C4-2B (cell line): ENCODE data around the gene CRMP1.

Source experiments
- H3K27ac ChIP-seq: fragments of 450-650 bp; 2 replicates; pipeline ENCODE4 v1.5.1; 2017
- CTCF ChIP-seq: fragments of 450-650 bp; conservative IDR thresholded peaks from 2 replicates; pipeline ENCODE4 v1.5.1; 2017; ENCODE audit warnings: mild to moderate bottlenecking
- ZFX ChIP-seq: fragments of 450-650 bp; IDR thresholded peaks from 2 replicates; pipeline ENCODE4 v1.6.1; 2017

The CRMP1 gene

GRCh38 chr4:5881340-5881739, 11.5 kb downstream of the CRMP1 start:
- TF ChIP-seq CTCF, result no peak
- TF ChIP-seq ZFX, result no peak
- H3K27ac ChIP-seq, result no peak overlapping the region

- no peak for TF ChIP-seq ZFX
- TF ChIP-seq CTCF, result no peak
- H3K27ac ChIP-seq, result no peak overlapping the region
Observed at GRCh38 chr4:5878359-5878758, 14.5 kb downstream of the CRMP1 start.

- no peak for TF ChIP-seq CTCF
- no peak for TF ChIP-seq ZFX
Observed at GRCh38 chr4:5877392-5877791, 15.5 kb downstream of the CRMP1 start.

GRCh38 chr4:5874811-5875449, 18.0 kb downstream of the CRMP1 start:
- TF ChIP-seq ZFX (no peak), CTCF (no peak)
- H3K27ac ChIP-seq, result no peak overlapping the region

More at GRCh38 chr4:5877392-5877791, 15.5 kb downstream of the CRMP1 start:
- H3K27ac ChIP-seq, result no peak overlapping the region

GRCh38 chr4:5870701-5871100, 22.2 kb downstream of the CRMP1 start:
- no peak overlapping the region for H3K27ac ChIP-seq
- TF ChIP-seq ZFX, result no peak
- no peak for TF ChIP-seq CTCF

GRCh38 chr4:5869966-5870619, 22.8 kb downstream of the CRMP1 start:
- TF ChIP-seq ZFX, result no peak
- TF ChIP-seq CTCF, result no peak
- no peak overlapping the region for H3K27ac ChIP-seq

GRCh38 chr4:5867866-5868265, 25.0 kb downstream of the CRMP1 start:
- TF ChIP-seq ZFX, result no peak
- no peak for TF ChIP-seq CTCF

More at GRCh38 chr4:5867866-5868265, 25.0 kb downstream of the CRMP1 start:
- no peak overlapping the region for H3K27ac ChIP-seq
